Kidney (tissue), 14 donors: ENCODE results near the gene GAP43. TPM values are rescaled to one million over a fixed set of nuclear protein-coding genes. Genes with fewer than 3 reads are reported as not detected.

Experiments used
- DNase-seq, 5 donors: peaks; one replicate each; pipeline ENCODE4 v3.0.0-alpha.2; 2013 to 2020
- FAIRE-seq: peaks from 2 replicates; lab custom pipeline; 2012; peaks lifted over from hg19 to GRCh38; lab: Jason Lieb, UNC
- H3K27ac ChIP-seq, 2 donors: one replicate each; pipeline ENCODE4 v1.7.0; 2013; ENCODE audit warnings: low read depth in 2 of 2, low read length in 2 of 2, inconsistent platforms in 1 of 2
- H3K27me3 ChIP-seq: one replicate; pipeline ENCODE4 v1.7.1; 2013; ENCODE audit warnings: low read length, inconsistent platforms; ENCODE audit not compliant: control insufficient read depth, insufficient read depth
- H3K36me3 ChIP-seq, 3 donors: one replicate each; pipeline versions ENCODE4 v1.7.0 to v1.7.1; 2013; ENCODE audit warnings: low read length in 3 of 3, control low read depth in 1 of 3, inconsistent platforms in 1 of 3; ENCODE audit not compliant: insufficient read depth in 3 of 3, control insufficient read depth in 2 of 3
- H3K4me1 ChIP-seq, 3 donors: one replicate each; pipeline versions ENCODE4 v1.7.0 to v1.7.1; 2013; ENCODE audit warnings: low read length in 3 of 3, inconsistent platforms in 1 of 3, low read depth in 1 of 3; ENCODE audit not compliant: control insufficient read depth in 2 of 3, insufficient read depth in 2 of 3
- H3K4me3 ChIP-seq, 3 donors: one replicate each; pipeline versions ENCODE4 v1.7.0 to v1.8.1; 2013; ENCODE audit warnings: low read length in 3 of 3, control low read depth in 1 of 3, inconsistent platforms in 1 of 3
- H3K9ac ChIP-seq, 3 donors: one replicate each; pipeline versions ENCODE4 v1.7.0 to v1.7.1; 2013; ENCODE audit warnings: low read length in 3 of 3, control low read depth in 1 of 3, inconsistent platforms in 1 of 3
- H3K9me3 ChIP-seq, 3 donors: one replicate each; pipeline versions ENCODE4 v1.7.0 to v1.7.1; 2013; ENCODE audit warnings: low read length in 3 of 3, control low read depth in 1 of 3, inconsistent platforms in 1 of 3; ENCODE audit not compliant: control insufficient read depth in 2 of 3, insufficient read depth in 1 of 3
- intact Hi-C: fragments of 100-400 bp; cut with DNase I; formaldehyde crosslinking; loops from one replicate; pipeline ENCODE4 v1.11.1; 2022
- polyA plus RNA-seq: library from polyadenylated mRNA; stranded (reverse); fragments of 350-450 nt; fragmentation: Illumina TruSeq; extraction: RNeasy Lipid Tissue Mini Kit (QIAGEN cat#74804); gene quantifications from one replicate; pipeline ENCODE4 v1.2.3, GENCODE V29; 2014; ENCODE audit warnings: low read depth, low replicate concordance; ENCODE audit not compliant: insufficient read depth
- total RNA-seq: library from RNA; stranded (reverse); fragmentation: NEBNext Ultra II Directional; extraction: Animal tissue kit (Norgen Biotek cat#: 25700); gene quantifications from one replicate; pipeline ENCODE4 v1.2.1, GENCODE V29; 2021
- TF ChIP-seq, protein P1 (sequence below): IDR thresholded peaks from 3 replicates; pipeline ENCODE4 v1.5.1; 2012; ENCODE audit warnings: mild to moderate bottlenecking, moderate library complexity, borderline replicate concordance; ENCODE audit not compliant: insufficient read depth; ENCODE audit errors: extremely low read depth
- donor health status: control.
- donor health status: control.
- donor health status: control.
- donor health status: control.
- donor health status: control.
- donor health status: DM: yes; HTN: yes; CAD: no.
- donor health status: Normal renal cell carcinoma (clear cell type).

GAP43 gene
- total and polyA plus RNA-seq, 2 donors from 2014 or later = 0.19 TPM; not detected in 1

DNA sequence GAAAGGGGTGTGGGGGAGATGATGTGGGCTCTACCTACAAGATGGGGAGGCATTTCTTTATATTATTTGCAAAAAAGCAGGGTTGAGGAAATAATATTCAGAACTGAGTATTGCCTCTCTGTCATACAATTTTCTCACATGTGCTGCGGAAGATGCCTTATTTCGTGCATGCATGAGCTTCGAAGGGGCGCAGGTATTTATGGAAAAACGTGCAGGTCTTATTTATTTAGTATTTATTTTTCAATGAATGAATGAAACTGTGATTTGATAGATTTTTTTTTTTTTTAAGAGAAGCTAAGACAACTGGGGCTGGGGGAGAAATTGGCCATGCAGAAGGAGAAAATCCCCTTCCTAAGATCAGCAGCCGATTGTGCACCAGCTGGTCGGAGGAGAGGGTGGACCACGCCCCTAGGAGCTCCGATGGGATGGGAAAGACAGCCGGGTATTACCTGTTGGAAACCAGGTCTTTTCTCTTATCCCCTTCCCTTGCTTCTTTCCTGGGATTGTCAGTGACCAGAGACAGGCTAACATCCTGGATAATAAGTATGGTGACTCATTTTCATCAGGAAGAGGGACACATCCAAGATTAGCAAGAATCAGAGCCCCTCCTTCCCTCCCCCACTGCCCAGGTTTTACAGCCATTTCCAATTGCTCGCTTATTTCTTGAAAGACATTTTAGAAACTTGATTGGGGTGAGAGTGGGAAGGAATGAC lies 875 bp downstream of the GAP43 start:
- Histone ChIP-seq H3K27ac (no peak overlapping the region), H3K4me3 (no peak overlapping the region)
- FAIRE-seq = no peak

DNA sequence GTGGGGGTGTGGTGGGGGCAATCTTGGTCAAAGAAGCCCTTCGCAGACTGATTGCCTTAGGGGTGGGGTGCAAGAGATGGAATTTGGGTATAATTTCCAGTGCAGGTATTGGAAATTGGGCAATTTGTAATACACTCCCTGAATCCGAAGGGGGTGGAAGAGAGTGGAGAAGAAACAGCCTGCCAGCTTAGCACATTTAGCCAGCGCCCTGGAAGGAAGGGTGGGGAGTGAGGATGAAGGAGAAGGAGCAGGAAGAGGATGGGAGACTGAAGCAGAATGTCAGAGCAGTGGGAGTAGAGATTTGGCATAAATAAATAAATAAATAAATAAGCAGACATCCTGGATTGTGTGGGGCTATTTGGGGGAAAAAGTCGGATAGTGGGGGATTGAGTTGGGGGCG lies 1.6 kb downstream of the GAP43 start:
- DNase-seq (no peak), FAIRE-seq (no peak)
- no peak overlapping the region for H3K9ac ChIP-seq
- H3K9me3 ChIP-seq = no peaks in the 10 kb centered on the region
- H3K36me3 ChIP-seq = no peaks in the 10 kb centered on the region
- H3K4me3 ChIP-seq = no peak overlapping the region
- TF ChIP-seq, protein P1, sequence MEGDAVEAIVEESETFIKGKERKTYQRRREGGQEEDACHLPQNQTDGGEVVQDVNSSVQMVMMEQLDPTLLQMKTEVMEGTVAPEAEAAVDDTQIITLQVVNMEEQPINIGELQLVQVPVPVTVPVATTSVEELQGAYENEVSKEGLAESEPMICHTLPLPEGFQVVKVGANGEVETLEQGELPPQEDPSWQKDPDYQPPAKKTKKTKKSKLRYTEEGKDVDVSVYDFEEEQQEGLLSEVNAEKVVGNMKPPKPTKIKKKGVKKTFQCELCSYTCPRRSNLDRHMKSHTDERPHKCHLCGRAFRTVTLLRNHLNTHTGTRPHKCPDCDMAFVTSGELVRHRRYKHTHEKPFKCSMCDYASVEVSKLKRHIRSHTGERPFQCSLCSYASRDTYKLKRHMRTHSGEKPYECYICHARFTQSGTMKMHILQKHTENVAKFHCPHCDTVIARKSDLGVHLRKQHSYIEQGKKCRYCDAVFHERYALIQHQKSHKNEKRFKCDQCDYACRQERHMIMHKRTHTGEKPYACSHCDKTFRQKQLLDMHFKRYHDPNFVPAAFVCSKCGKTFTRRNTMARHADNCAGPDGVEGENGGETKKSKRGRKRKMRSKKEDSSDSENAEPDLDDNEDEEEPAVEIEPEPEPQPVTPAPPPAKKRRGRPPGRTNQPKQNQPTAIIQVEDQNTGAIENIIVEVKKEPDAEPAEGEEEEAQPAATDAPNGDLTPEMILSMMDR = no peak
- H3K27me3 ChIP-seq = peaks cover 17% of the 10 kb centered on the region
- H3K27ac ChIP-seq = no peak overlapping the region
- intact Hi-C loops = no loop called here
- peaks cover 0 to 2% (median 0%) of the 10 kb centered on the region in 3 donors for H3K4me1 ChIP-seq

More for the DNA sequence above, 875 bp downstream of the GAP43 start:
- Histone ChIP-seq H3K9me3 (no peaks in the 10 kb centered on the region), H3K4me1 (peaks cover 0 to 2% (median 0%) of the 10 kb centered on the region in 3 donors), H3K36me3 (no peaks in the 10 kb centered on the region), H3K27me3 (peaks cover 17% of the 10 kb centered on the region), H3K9ac (no peak overlapping the region)
- TF ChIP-seq, protein P1 = no peak
- no peak for DNase-seq
- intact Hi-C loops = no loop called here

DNA sequence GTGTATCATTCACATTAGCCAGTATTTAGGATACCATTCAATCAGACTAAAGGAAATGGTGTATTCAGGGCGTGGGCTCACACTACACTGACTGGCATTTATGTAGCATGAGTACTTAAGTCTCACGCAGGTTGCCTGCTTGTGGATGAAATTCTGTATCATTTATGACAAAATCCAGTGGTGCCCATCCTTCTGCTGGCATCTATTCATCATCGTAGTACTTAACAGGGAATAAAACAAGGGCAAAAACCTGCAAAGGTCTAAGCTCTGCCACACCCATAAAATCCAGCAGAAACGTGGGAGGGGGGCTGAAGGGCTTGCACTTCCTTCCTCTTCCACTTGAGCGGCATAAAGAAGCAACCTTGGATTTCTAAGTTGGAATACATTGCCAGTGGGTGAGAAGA lies 2.7 kb downstream of the GAP43 start:
- no peak overlapping the region for H3K4me3 ChIP-seq
- H3K27me3 ChIP-seq = peaks cover 17% of the 10 kb centered on the region
- no peak overlapping the region for H3K9ac ChIP-seq
- no peaks in the 10 kb centered on the region for H3K9me3 ChIP-seq
- TF ChIP-seq, protein P1 = no peak
- intact Hi-C loops = no loop called here
- no peak overlapping the region for H3K27ac ChIP-seq
- DNase-seq = no peak
- FAIRE-seq = no peak
- no peaks in the 10 kb centered on the region for H3K36me3 ChIP-seq
- H3K4me1 ChIP-seq = peaks cover 0 to 2% (median 0%) of the 10 kb centered on the region in 3 donors

DNA sequence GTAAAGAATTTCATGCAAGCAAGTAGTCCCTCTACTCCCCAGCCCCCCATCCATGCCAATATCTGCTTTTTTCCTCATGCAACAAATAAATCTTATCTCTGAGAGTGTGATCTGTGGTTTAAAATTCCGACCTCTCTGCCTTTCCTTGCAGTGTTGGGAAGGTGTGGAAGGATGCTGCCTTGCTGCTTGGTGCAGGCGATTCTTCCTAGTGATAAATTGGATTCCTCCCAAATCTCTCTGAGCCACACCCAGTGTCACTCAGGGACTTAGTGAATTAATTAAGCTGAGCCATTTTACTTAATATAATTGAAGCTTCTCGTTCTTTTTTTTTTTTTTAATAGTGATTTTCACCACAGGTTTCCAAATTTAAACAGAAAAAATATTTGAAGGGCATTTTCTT lies 3.4 kb downstream of the GAP43 start:
- H3K27ac ChIP-seq = no peak overlapping the region
- H3K4me1 ChIP-seq = peaks cover 0 to 2% (median 0%) of the 10 kb centered on the region in 3 donors
- H3K4me3 ChIP-seq = no peak overlapping the region
- TF ChIP-seq, protein P1 = no peak
- no peaks in the 10 kb centered on the region for H3K9me3 ChIP-seq
- H3K9ac ChIP-seq = no peak overlapping the region
- intact Hi-C loops = no loop called here
- DNase-seq = no peak
- peaks cover 17% of the 10 kb centered on the region for H3K27me3 ChIP-seq
- FAIRE-seq = no peak
- no peaks in the 10 kb centered on the region for H3K36me3 ChIP-seq
